HepG2 (cell line): ENCODE data around the gene FDXR. TPM values are rescaled to one million over a fixed set of nuclear protein-coding genes. Genes with fewer than 3 reads are reported as not detected.

Source experiments
- ATAC-seq: fragments of 200-7000 bp; cut with Tn5 transposase; 3 replicates; pipeline ENCODE4 v1.9.1; 2020; ENCODE audit warnings: mild to moderate bottlenecking, moderate library complexity
- BruUV-seq: library from RNA; stranded (reverse); fragments of 400-500 nt; replicated peaks from 2 replicates; lab custom pipeline; 2021; lab: Mats Ljungman, UMichigan
- CTCF ChIA-PET: fragments of 300-600 bp; formaldehyde crosslinking; extraction: SDS; loops from one replicate; lab custom pipeline; 2021; ENCODE audit warnings: low total read pairs, inconsistent platforms, low intra/inter-chr PET ratio; lab: Yijun Ruan, JAX
- POLR2A ChIA-PET: fragments of 350-600 bp; sonication (Branson Sonifier 250); formaldehyde crosslinking; loops from one replicate; lab custom pipeline; 2020; ENCODE audit warnings: antibody characterized with exemption, inconsistent platforms; lab: Yijun Ruan, JAX
- DNase-seq: peaks from one replicate; pipeline ENCODE4 v3.0.0-alpha.2; 2015; ENCODE audit warnings: low spot score
- FAIRE-seq: peaks from 3 replicates; lab custom pipeline; 2011; peaks lifted over from hg19 to GRCh38; lab: Jason Lieb, UNC
- H2AFZ ChIP-seq: one replicate; pipeline ENCODE4 v1.6.1; 2011; ENCODE audit warnings: low read length, inconsistent platforms
- H3K27ac ChIP-seq: fragments of 300-600 bp; 3 replicates; pipeline ENCODE4 v1.8.0; 2011; ENCODE audit warnings: mixed run types, mild to moderate bottlenecking, mixed read lengths, low read length, inconsistent platforms; ENCODE audit not compliant: insufficient read depth; ENCODE audit errors: extremely low read length
- H3K27me3 ChIP-seq, 2 experiments: fragments of 200-600 bp in 1 of 2; 2 replicates in 1 of 2; 3 replicates in 1 of 2; pipeline versions ENCODE4 v1.6.0 to v1.8.0; 2011; ENCODE audit warnings: low read length in 2 of 2, mild to moderate bottlenecking in 2 of 2, moderate library complexity in 2 of 2, inconsistent platforms in 1 of 2; ENCODE audit not compliant: insufficient read depth in 2 of 2, control insufficient read depth in 1 of 2
- H3K36me3 ChIP-seq, 2 experiments: fragments of 200-600 bp in 1 of 2; replicated peaks in 1 of 2; 2 replicates in 1 of 2; 3 replicates in 1 of 2; pipeline versions ENCODE4 v1.5.1 to v1.8.0; 2011; ENCODE audit warnings: low read length in 2 of 2, inconsistent platforms in 1 of 2; ENCODE audit not compliant: insufficient read depth in 2 of 2, control insufficient read depth in 1 of 2
- H3K4me1 ChIP-seq: 2 replicates; pipeline ENCODE4 v1.5.1; 2012; ENCODE audit warnings: low read length, inconsistent platforms; ENCODE audit not compliant: insufficient read depth
- H3K4me2 ChIP-seq: 2 replicates; pipeline ENCODE4 v1.6.0; 2011; ENCODE audit warnings: low read depth, low read length, inconsistent platforms
- H3K4me3 ChIP-seq, 3 experiments: fragments of 200-600 bp in 1 of 3; sonication (generic), shearing (Covaris generic) in 1 of 3; replicated peaks in 1 of 3; 2 replicates each; pipeline ENCODE4 v1.5.1; 2011 to 2016; ENCODE audit warnings: low read length in 3 of 3, inconsistent platforms in 2 of 3, low read depth in 2 of 3, mild to moderate bottlenecking in 2 of 3, control low read depth in 1 of 3, mixed read lengths in 1 of 3; ENCODE audit not compliant: insufficient read depth in 1 of 3
- H3K79me2 ChIP-seq: one replicate; pipeline ENCODE4 v1.6.1; 2011; ENCODE audit warnings: low read length, inconsistent platforms; ENCODE audit not compliant: insufficient read depth
- H3K9ac ChIP-seq: 2 replicates; pipeline ENCODE4 v1.6.0; 2011; ENCODE audit warnings: mild to moderate bottlenecking, low read depth, low read length, inconsistent platforms; ENCODE audit not compliant: insufficient read depth
- H3K9me3 ChIP-seq: 2 replicates; pipeline ENCODE4 v1.5.1; 2012; ENCODE audit warnings: mild to moderate bottlenecking, low read length
- H4K20me1 ChIP-seq: 2 replicates; pipeline ENCODE4 v1.6.0; 2011; ENCODE audit warnings: inconsistent platforms, mild to moderate bottlenecking, low read length, moderate library complexity; ENCODE audit not compliant: insufficient read depth
- SP5 ChIP-seq: IDR thresholded peaks from 2 replicates; pipeline ENCODE4 v1.6.1; 2016; ENCODE audit warnings: low read depth, borderline replicate concordance
- ZMYM2 ChIP-seq: sonication (generic); formaldehyde crosslinking; IDR thresholded peaks from 2 replicates; pipeline ENCODE4 v1.8.0; 2022; ENCODE audit warnings: mild to moderate bottlenecking, missing genetic modification reagents
- ZNF138 ChIP-seq: sonication (generic); formaldehyde crosslinking; IDR thresholded peaks from 2 replicates; pipeline ENCODE4 v1.5.0; 2020; ENCODE audit warnings: mild to moderate bottlenecking, low read depth, missing genetic modification reagents
- ZNF234 ChIP-seq: sonication (generic); formaldehyde crosslinking; conservative IDR thresholded peaks from 2 replicates; pipeline ENCODE4 v1.5.1; 2020; ENCODE audit warnings: mild to moderate bottlenecking, missing genetic modification reagents
- ZNF570 ChIP-seq: sonication (generic); formaldehyde crosslinking; IDR thresholded peaks from 2 replicates; pipeline ENCODE4 v1.4.0; 2020; ENCODE audit warnings: mild to moderate bottlenecking, missing genetic modification reagents, borderline replicate concordance
- WGBS: methylation state at CpG from one replicate; pipeline ENCODE4 v1.1.6; 2017; ENCODE audit warnings: low lambda C conversion rate; 5-methylcytosine and 5-hydroxymethylcytosine counted together
- in situ Hi-C: cut with HindIII; loops from 2 replicates; pipeline ENCODE4 v1.10.0; 2017; ENCODE audit warnings: low pct_unique_long_range_greater_than_20kb; ENCODE audit not compliant: extremely low pct_ligation_motif_present
- intact Hi-C: fragments of 100-400 bp; cut with micrococcal nuclease; formaldehyde crosslinking; loops from one replicate; pipeline ENCODE4 v1.10.0; 2022; ENCODE audit not compliant: unreplicated experiment
- polyA plus RNA-seq, 8 experiments: library from polyadenylated mRNA; depleted of rRNA in 3 of 8; stranded (reverse) in 7 of 8; unstranded in 1 of 8; fragments of >200 nt; fragmentation: Illumina TruSeq in 4 of 8; extraction: Trizol in 4 of 8; gene quantifications; 2 replicates each; pipeline versions ENCODE4 v1.2.1 to v1.2.3, GENCODE V29; 2011 to 2016; ENCODE audit warnings: low read depth in 4 of 8, missing spikeins in 1 of 8, mixed read lengths in 1 of 8; ENCODE audit not compliant: insufficient read depth in 1 of 8
- total RNA-seq, 5 experiments: library from RNA; depleted of rRNA; stranded (reverse); fragments of >200 nt; fragmentation: Illumina TruSeq; extraction: Trizol; gene quantifications; 2 replicates each; pipeline ENCODE4 v1.2.3, GENCODE V29; 2016; ENCODE audit warnings: low read depth in 1 of 5

Gene FDXR
- total and polyA plus RNA-seq, 2 of the 13 experiments (the other 11 are each of a cell fraction or from before 2014, with no cell fraction given): 23.4 to 116 TPM

GRCh38 chr17:74822939-74823367 is 49.8 kb downstream of the FDXR start:
- intact Hi-C loops: no loop called here
- H3K9me3 ChIP-seq: no peaks in the 10 kb centered on the region
- FAIRE-seq (no peak), DNase-seq (no peak), ATAC-seq (no peak)
- H3K36me3 ChIP-seq: peaks cover 2 to 5% of the 10 kb centered on the region in 2 experiments; a peak in 2 of 5 replicates
- CTCF ChIA-PET: no interaction called here
- H3K27ac ChIP-seq: no peak overlapping the region
- H3K4me3 ChIP-seq: no peak overlapping the region
- no peak overlapping the region for H3K9ac ChIP-seq
- H3K79me2 ChIP-seq: no peaks in the 10 kb centered on the region
- TF ChIP-seq SP5 (CRISPR knock-in tag) (no peak), ZNF138 (CRISPR knock-in tag) (no peak)
- TF ChIP-seq, all 625 proteins: peak for 0
- POLR2A ChIA-PET: no interaction called here
- WGBS: 97% methylated on average over 12 of the region's 12 CpGs
- H3K27me3 ChIP-seq: no peaks in the 10 kb centered on the region
- no peaks in the 10 kb centered on the region for H4K20me1 ChIP-seq
- no TSS peak for BruUV-seq
- no peak overlapping the region for H2AFZ ChIP-seq
- in situ Hi-C loops: no loop called here
- H3K4me2 ChIP-seq: no peak overlapping the region
- H3K4me1 ChIP-seq: no peaks in the 10 kb centered on the region

- Histone ChIP-seq H3K79me2 (no peaks in the 10 kb centered on the region), H3K4me2 (no peak overlapping the region), H4K20me1 (no peaks in the 10 kb centered on the region), H3K4me3 (no peak overlapping the region), H3K36me3 (peaks cover 2 to 6% of the 10 kb centered on the region in 2 experiments; a peak in 2 of 5 replicates), H3K4me1 (no peaks in the 10 kb centered on the region), H3K9ac (no peak overlapping the region), H3K27me3 (no peaks in the 10 kb centered on the region), H3K9me3 (no peaks in the 10 kb centered on the region), H2AFZ (no peak overlapping the region), H3K27ac (no peak overlapping the region)
- FAIRE-seq: no peak
- DNase-seq: no peak
- ATAC-seq: no peak
- no peak for TF ChIP-seq ZMYM2 (CRISPR knock-in tag)
- no peak for TF ChIP-seq ZNF234 (CRISPR knock-in tag)
- TF ChIP-seq ZNF570: no peak
- no TSS peak for BruUV-seq
- in situ Hi-C loops: no loop called here
- ChIA-PET POLR2A (no interaction called here), CTCF (no interaction called here)
- 88% methylated on average over 15 of the region's 15 CpGs for WGBS
- intact Hi-C loops: no loop called here
These were observed 50.4 kb downstream of the FDXR start for GRCh38 chr17:74822335-74822938.
